ENCODE results near the gene MSI2.

Gene MSI2

GRCh38 chr17:57653279-57653678 lies 397.0 kb downstream of the MSI2 start:
- Histone ChIP-seq H3K9me3 (ENCODE audit: low read depth, low read length) (no peaks in the 10 kb centered on the region), H3K27ac (no peak overlapping the region), H3K9ac (ENCODE audit: insufficient read length) (no peak overlapping the region), H3K36me3 (ENCODE audit: insufficient read depth, low read length) (no peaks in the 10 kb centered on the region), H3K4me3 (no peak overlapping the region)
- DNase-seq (ENCODE audit: low read depth, low spot score), result no peak
- TF ChIP-seq POLR2AphosphoS5 (IDR thresholded peaks at IDR 0.05; ENCODE audit: borderline replicate concordance, low read depth, low read length) (no peak), FOXP2 (optimal IDR thresholded peaks at IDR 0.05; ENCODE audit: control extremely low read depth, extremely low read length, insufficient read depth) (no peak), EZH2 (IDR thresholded peaks at IDR 0.05) (no peak)

- TF ChIP-seq FOXP2 (optimal IDR thresholded peaks at IDR 0.05; ENCODE audit: control extremely low read depth, extremely low read length, insufficient read depth) (no peak), POLR2AphosphoS5 (IDR thresholded peaks at IDR 0.05; ENCODE audit: borderline replicate concordance, low read depth, low read length) (no peak), EZH2 (IDR thresholded peaks at IDR 0.05) (no peak)
- H3K36me3 ChIP-seq (ENCODE audit: insufficient read depth, low read length), result no peaks in the 10 kb centered on the region
Observed at GRCh38 chr17:57654040-57654775, 397.9 kb downstream of the MSI2 start.

DNA sequence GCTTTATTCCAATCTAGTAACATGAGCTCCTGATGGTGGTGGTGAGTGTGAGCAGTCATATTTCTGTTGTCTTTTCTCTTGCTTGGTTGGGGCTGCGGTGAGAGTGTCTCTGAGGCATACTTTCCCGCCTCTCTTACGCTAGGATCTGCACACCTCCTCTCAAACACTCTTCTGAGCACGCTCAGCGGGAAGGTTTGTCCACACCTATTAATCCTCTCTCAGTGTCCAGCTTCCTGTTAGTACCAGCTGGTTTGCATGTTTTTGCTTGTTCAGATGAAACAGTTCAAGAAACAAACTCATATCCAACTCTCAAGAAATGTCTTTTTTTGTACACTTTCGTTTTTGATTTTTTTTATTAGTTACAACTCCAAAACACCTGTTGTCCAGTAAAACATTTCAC lies 399.2 kb downstream of the MSI2 start:
- no peaks in the 10 kb centered on the region for H3K9me3 ChIP-seq (ENCODE audit: low read depth, low read length)
- no peak overlapping the region for H3K27ac ChIP-seq
- TF ChIP-seq POLR2AphosphoS5 (IDR thresholded peaks at IDR 0.05; ENCODE audit: borderline replicate concordance, low read depth, low read length), result no peak
- TF ChIP-seq EZH2 (IDR thresholded peaks at IDR 0.05), result no peak
- no peak for TF ChIP-seq FOXP2 (optimal IDR thresholded peaks at IDR 0.05; ENCODE audit: control extremely low read depth, extremely low read length, insufficient read depth)
- H3K4me3 ChIP-seq, result no peak overlapping the region
- DNase-seq (ENCODE audit: low read depth, low spot score), result no peak
- H3K36me3 ChIP-seq (ENCODE audit: insufficient read depth, low read length), result no peaks in the 10 kb centered on the region
- H3K9ac ChIP-seq (ENCODE audit: insufficient read length), result no peak overlapping the region

More at GRCh38 chr17:57654040-57654775, 397.9 kb downstream of the MSI2 start:
- no peaks in the 10 kb centered on the region for H3K9me3 ChIP-seq (ENCODE audit: low read depth, low read length)
- H3K27ac ChIP-seq, result no peak overlapping the region
- no peak overlapping the region for H3K9ac ChIP-seq (ENCODE audit: insufficient read length)
- no peak overlapping the region for H3K4me3 ChIP-seq
- DNase-seq (ENCODE audit: low read depth, low spot score), result no peak

GRCh38 chr17:57657211-57657610 lies 400.9 kb downstream of the MSI2 start:
- no peak overlapping the region for H3K27ac ChIP-seq
- H3K9me3 ChIP-seq (ENCODE audit: low read depth, low read length), result no peaks in the 10 kb centered on the region
- TF ChIP-seq EZH2 (IDR thresholded peaks at IDR 0.05), result no peak
- TF ChIP-seq FOXP2 (optimal IDR thresholded peaks at IDR 0.05; ENCODE audit: control extremely low read depth, extremely low read length, insufficient read depth), result no peak
- TF ChIP-seq POLR2AphosphoS5 (IDR thresholded peaks at IDR 0.05; ENCODE audit: borderline replicate concordance, low read depth, low read length), result no peak
- no peaks in the 10 kb centered on the region for H3K36me3 ChIP-seq (ENCODE audit: insufficient read depth, low read length)
- H3K9ac ChIP-seq (ENCODE audit: insufficient read length), result no peak overlapping the region
- DNase-seq (ENCODE audit: low read depth, low spot score), result no peak
- H3K4me3 ChIP-seq, result no peak overlapping the region

- no peak for TF ChIP-seq POLR2AphosphoS5 (IDR thresholded peaks at IDR 0.05; ENCODE audit: borderline replicate concordance, low read depth, low read length)
- TF ChIP-seq FOXP2 (optimal IDR thresholded peaks at IDR 0.05; ENCODE audit: control extremely low read depth, extremely low read length, insufficient read depth), result no peak
- no peak for TF ChIP-seq EZH2 (IDR thresholded peaks at IDR 0.05)
- Histone ChIP-seq H3K9me3 (ENCODE audit: low read depth, low read length) (no peaks in the 10 kb centered on the region), H3K27ac (no peak overlapping the region), H3K9ac (ENCODE audit: insufficient read length) (no peak overlapping the region), H3K36me3 (ENCODE audit: insufficient read depth, low read length) (no peaks in the 10 kb centered on the region), H3K4me3 (no peak overlapping the region)
- DNase-seq (ENCODE audit: low read depth, low spot score), result no peak
Observed at GRCh38 chr17:57662041-57662440, 405.7 kb downstream of the MSI2 start.

GRCh38 chr17:57662644-57663308 lies 406.5 kb downstream of the MSI2 start:
- Histone ChIP-seq H3K9ac (ENCODE audit: insufficient read length) (no peak overlapping the region), H3K27ac (no peak overlapping the region), H3K4me3 (no peak overlapping the region), H3K9me3 (ENCODE audit: low read depth, low read length) (no peaks in the 10 kb centered on the region), H3K36me3 (ENCODE audit: insufficient read depth, low read length) (no peaks in the 10 kb centered on the region)
- TF ChIP-seq POLR2AphosphoS5 (IDR thresholded peaks at IDR 0.05; ENCODE audit: borderline replicate concordance, low read depth, low read length) (no peak), FOXP2 (optimal IDR thresholded peaks at IDR 0.05; ENCODE audit: control extremely low read depth, extremely low read length, insufficient read depth) (no peak), EZH2 (IDR thresholded peaks at IDR 0.05) (no peak)
- DNase-seq (ENCODE audit: low read depth, low spot score), result no peak

- H3K27ac ChIP-seq, result no peak overlapping the region
- H3K9me3 ChIP-seq (ENCODE audit: low read depth, low read length), result no peaks in the 10 kb centered on the region
- H3K4me3 ChIP-seq, result no peak overlapping the region
- no peaks in the 10 kb centered on the region for H3K36me3 ChIP-seq (ENCODE audit: insufficient read depth, low read length)
- no peak for DNase-seq (ENCODE audit: low read depth, low spot score)
- TF ChIP-seq FOXP2 (optimal IDR thresholded peaks at IDR 0.05; ENCODE audit: control extremely low read depth, extremely low read length, insufficient read depth), result no peak
- no peak for TF ChIP-seq EZH2 (IDR thresholded peaks at IDR 0.05)
- TF ChIP-seq POLR2AphosphoS5 (IDR thresholded peaks at IDR 0.05; ENCODE audit: borderline replicate concordance, low read depth, low read length), result no peak
- no peak overlapping the region for H3K9ac ChIP-seq (ENCODE audit: insufficient read length)
Observed at GRCh38 chr17:57663326-57664070, 407.2 kb downstream of the MSI2 start.

- TF ChIP-seq EZH2 (IDR thresholded peaks at IDR 0.05), result no peak
- no peak for TF ChIP-seq POLR2AphosphoS5 (IDR thresholded peaks at IDR 0.05; ENCODE audit: borderline replicate concordance, low read depth, low read length)
- TF ChIP-seq FOXP2 (optimal IDR thresholded peaks at IDR 0.05; ENCODE audit: control extremely low read depth, extremely low read length, insufficient read depth), result no peak
- Histone ChIP-seq H3K9ac (ENCODE audit: insufficient read length) (no peak overlapping the region), H3K36me3 (ENCODE audit: insufficient read depth, low read length) (no peaks in the 10 kb centered on the region)
Observed at GRCh38 chr17:57665128-57665527, 408.8 kb downstream of the MSI2 start.

More at GRCh38 chr17:57665128-57665527, 408.8 kb downstream of the MSI2 start:
- no peak for DNase-seq (ENCODE audit: low read depth, low spot score)
- no peak overlapping the region for H3K27ac ChIP-seq
- H3K9me3 ChIP-seq (ENCODE audit: low read depth, low read length), result no peaks in the 10 kb centered on the region
- H3K4me3 ChIP-seq, result no peak overlapping the region

Data from SK-N-MC (cell line).